Loucy (cell line): ENCODE measurements around the gene STX18.

Experiments used
- EZH2phosphoT487 ChIP-seq: fragments of 200-600 bp; IDR thresholded peaks from 2 replicates; pipeline ENCODE4 v1.6.1; 2018; ENCODE audit warnings: antibody characterized with exemption, mild to moderate bottlenecking, moderate library complexity, borderline replicate concordance
- TF ChIP-seq, protein P1 (sequence below): fragments of 200-600 bp; sonication (generic); conservative IDR thresholded peaks from 2 replicates; pipeline ENCODE4 v1.5.1; 2014; ENCODE audit warnings: mild to moderate bottlenecking, antibody characterized with exemption, low read length

DNA sequence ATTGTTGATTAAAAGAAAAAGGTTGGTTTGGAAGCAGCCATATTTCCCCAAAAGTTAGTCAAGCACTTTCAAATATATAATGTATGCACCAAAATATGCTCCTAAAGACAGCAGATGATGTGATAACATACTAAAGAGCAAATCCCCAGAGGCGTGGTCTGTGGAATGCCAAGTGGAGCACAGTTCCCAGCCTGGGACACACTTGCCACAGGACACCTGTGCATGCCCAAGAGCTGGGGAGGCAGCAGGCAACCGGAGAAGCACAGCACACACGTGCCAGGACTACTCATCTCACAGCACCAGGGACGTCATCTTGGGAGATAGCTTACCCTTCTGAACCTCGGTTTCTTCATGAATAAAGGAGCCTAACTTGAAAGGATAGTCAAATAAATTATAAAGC lies 12.5 kb downstream of the STX18 start:
- TF ChIP-seq, protein P1, sequence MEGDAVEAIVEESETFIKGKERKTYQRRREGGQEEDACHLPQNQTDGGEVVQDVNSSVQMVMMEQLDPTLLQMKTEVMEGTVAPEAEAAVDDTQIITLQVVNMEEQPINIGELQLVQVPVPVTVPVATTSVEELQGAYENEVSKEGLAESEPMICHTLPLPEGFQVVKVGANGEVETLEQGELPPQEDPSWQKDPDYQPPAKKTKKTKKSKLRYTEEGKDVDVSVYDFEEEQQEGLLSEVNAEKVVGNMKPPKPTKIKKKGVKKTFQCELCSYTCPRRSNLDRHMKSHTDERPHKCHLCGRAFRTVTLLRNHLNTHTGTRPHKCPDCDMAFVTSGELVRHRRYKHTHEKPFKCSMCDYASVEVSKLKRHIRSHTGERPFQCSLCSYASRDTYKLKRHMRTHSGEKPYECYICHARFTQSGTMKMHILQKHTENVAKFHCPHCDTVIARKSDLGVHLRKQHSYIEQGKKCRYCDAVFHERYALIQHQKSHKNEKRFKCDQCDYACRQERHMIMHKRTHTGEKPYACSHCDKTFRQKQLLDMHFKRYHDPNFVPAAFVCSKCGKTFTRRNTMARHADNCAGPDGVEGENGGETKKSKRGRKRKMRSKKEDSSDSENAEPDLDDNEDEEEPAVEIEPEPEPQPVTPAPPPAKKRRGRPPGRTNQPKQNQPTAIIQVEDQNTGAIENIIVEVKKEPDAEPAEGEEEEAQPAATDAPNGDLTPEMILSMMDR = no peak
- no peak for TF ChIP-seq EZH2phosphoT487
